Neural progenitor cell (in vitro differentiated cells): ENCODE data around the gene TBRG4. TPM values are rescaled to one million over a fixed set of nuclear protein-coding genes. Genes with fewer than 3 reads are reported as not detected.
"Not testable (repeated sequence)": the region's sequence is repeated elsewhere in the genome, so short reads cannot be mapped to it uniquely, and the experiment has no call there.

Source experiments
- DNase-seq: peaks from one replicate; pipeline ENCODE4 v3.0.0-alpha.2; 2016; ENCODE audit warnings: low spot score
- H2AFZ ChIP-seq: fragments of 200-600 bp; sonication (generic); replicated peaks from 2 replicates; pipeline ENCODE4 v1.6.1; 2016; ENCODE audit warnings: antibody characterized with exemption
- H3F3A ChIP-seq: fragments of 200-600 bp; sonication (generic); 2 replicates; pipeline ENCODE4 v1.6.1; 2016; ENCODE audit warnings: antibody characterized with exemption, low read depth
- H3K27ac ChIP-seq: fragments of 200-600 bp; sonication (generic); 2 replicates; pipeline ENCODE4 v1.5.1; 2016; ENCODE audit warnings: mild to moderate bottlenecking
- H3K27me3 ChIP-seq: fragments of 200-600 bp; sonication (generic); 2 replicates; pipeline ENCODE4 v1.6.1; 2016; ENCODE audit warnings: mild to moderate bottlenecking, moderate library complexity
- H3K36me3 ChIP-seq: fragments of 200-600 bp; sonication (generic); 2 replicates; pipeline ENCODE4 v1.5.1; 2016
- H3K4me1 ChIP-seq: fragments of 200-600 bp; sonication (generic); 2 replicates; pipeline ENCODE4 v1.6.1; 2016; ENCODE audit warnings: mixed run types
- H3K4me2 ChIP-seq: fragments of 200-600 bp; sonication (generic); 2 replicates; pipeline ENCODE4 v1.6.1; 2016
- H3K4me3 ChIP-seq: fragments of 200-600 bp; sonication (generic); 2 replicates; pipeline ENCODE4 v1.5.1; 2016
- H3K79me2 ChIP-seq: fragments of 200-600 bp; sonication (generic); 2 replicates; pipeline ENCODE4 v1.6.1; 2016; ENCODE audit warnings: low read depth
- H3K9ac ChIP-seq: fragments of 200-600 bp; sonication (generic); 2 replicates; pipeline ENCODE4 v1.6.1; 2016
- H3K9me3 ChIP-seq: fragments of 200-600 bp; sonication (generic); 2 replicates; pipeline ENCODE4 v1.5.1; 2016; ENCODE audit warnings: low read depth
- H4K20me1 ChIP-seq: fragments of 200-600 bp; sonication (generic); 2 replicates; pipeline ENCODE4 v1.6.1; 2016; ENCODE audit warnings: low read depth
- H3K27ac Mint-ChIP-seq: 3 replicates; pipeline ENCODE4 v1.8.0; 2021; ENCODE audit warnings: mixed read lengths
- H3K27me3 Mint-ChIP-seq: 2 replicates; pipeline ENCODE4 v1.8.0; 2022; ENCODE audit warnings: low read depth, mild to moderate bottlenecking, inconsistent platforms, moderate library complexity, mixed read lengths; ENCODE audit not compliant: insufficient read depth
- H3K36me3 Mint-ChIP-seq: 3 replicates; pipeline ENCODE4 v1.8.0; 2021; ENCODE audit warnings: mixed read lengths
- H3K4me1 Mint-ChIP-seq: 3 replicates; pipeline ENCODE4 v1.8.0; 2021; ENCODE audit warnings: mixed read lengths
- H3K4me3 Mint-ChIP-seq: 3 replicates; pipeline ENCODE4 v1.8.0; 2021; ENCODE audit warnings: mild to moderate bottlenecking, moderate library complexity, mixed read lengths
- H3K9me3 Mint-ChIP-seq: 3 replicates; pipeline ENCODE4 v1.8.0; 2020; ENCODE audit warnings: mixed read lengths
- EZH2 ChIP-seq: fragments of 200-600 bp; sonication (generic); IDR thresholded peaks from 2 replicates; pipeline ENCODE4 v1.6.1; 2017; ENCODE audit warnings: antibody characterized with exemption, mild to moderate bottlenecking, moderate library complexity
- EZH2phosphoT487 ChIP-seq: fragments of 200-600 bp; sonication (generic); IDR thresholded peaks from 2 replicates; pipeline ENCODE4 v1.6.1; 2017; ENCODE audit warnings: antibody characterized with exemption
- total RNA-seq: library from RNA; depleted of rRNA; stranded (reverse); fragments of >200 nt; gene quantifications from 2 replicates; pipeline ENCODE4 v1.2.3, GENCODE V29; 2015; ENCODE audit warnings: low replicate concordance
- TF ChIP-seq, protein P1 (sequence below): fragments of 200-600 bp; sonication (generic); IDR thresholded peaks from 2 replicates; pipeline ENCODE4 v1.5.1; 2017; ENCODE audit warnings: antibody characterized with exemption, mild to moderate bottlenecking

TBRG4 gene
- total RNA-seq, 1 donor from 2014 or later = 32.2 TPM

GRCh38 chr7:45116048-45116447 lies 4.6 kb upstream of the TBRG4 start:
- Mint-ChIP-seq H3K4me1 (peaks cover 11% of the 10 kb centered on the region), H3K27ac (no peak overlapping the region), H3K27me3 (peaks cover 4% of the 10 kb centered on the region), H3K4me3 (no peak overlapping the region), H3K36me3 (no peaks in the 10 kb centered on the region), H3K9me3 (no peaks in the 10 kb centered on the region)
- peaks cover 44% of the 10 kb centered on the region for H3K27me3 ChIP-seq
- no peak overlapping the region for H3K4me2 ChIP-seq
- H3K4me3 ChIP-seq = no peak overlapping the region
- peaks cover 10% of the 10 kb centered on the region for H3F3A ChIP-seq
- H3K9ac ChIP-seq = no peak overlapping the region
- TF ChIP-seq EZH2phosphoT487 (no peak), EZH2 (no peak)
- TF ChIP-seq, protein P1, sequence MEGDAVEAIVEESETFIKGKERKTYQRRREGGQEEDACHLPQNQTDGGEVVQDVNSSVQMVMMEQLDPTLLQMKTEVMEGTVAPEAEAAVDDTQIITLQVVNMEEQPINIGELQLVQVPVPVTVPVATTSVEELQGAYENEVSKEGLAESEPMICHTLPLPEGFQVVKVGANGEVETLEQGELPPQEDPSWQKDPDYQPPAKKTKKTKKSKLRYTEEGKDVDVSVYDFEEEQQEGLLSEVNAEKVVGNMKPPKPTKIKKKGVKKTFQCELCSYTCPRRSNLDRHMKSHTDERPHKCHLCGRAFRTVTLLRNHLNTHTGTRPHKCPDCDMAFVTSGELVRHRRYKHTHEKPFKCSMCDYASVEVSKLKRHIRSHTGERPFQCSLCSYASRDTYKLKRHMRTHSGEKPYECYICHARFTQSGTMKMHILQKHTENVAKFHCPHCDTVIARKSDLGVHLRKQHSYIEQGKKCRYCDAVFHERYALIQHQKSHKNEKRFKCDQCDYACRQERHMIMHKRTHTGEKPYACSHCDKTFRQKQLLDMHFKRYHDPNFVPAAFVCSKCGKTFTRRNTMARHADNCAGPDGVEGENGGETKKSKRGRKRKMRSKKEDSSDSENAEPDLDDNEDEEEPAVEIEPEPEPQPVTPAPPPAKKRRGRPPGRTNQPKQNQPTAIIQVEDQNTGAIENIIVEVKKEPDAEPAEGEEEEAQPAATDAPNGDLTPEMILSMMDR = no peak
- DNase-seq = no peak
- H4K20me1 ChIP-seq = no peaks in the 10 kb centered on the region
- H3K4me1 ChIP-seq = peaks cover 5% of the 10 kb centered on the region
- H3K27ac ChIP-seq = no peak overlapping the region
- H2AFZ ChIP-seq = no peak overlapping the region
- H3K79me2 ChIP-seq = peaks cover 9% of the 10 kb centered on the region
- no peaks in the 10 kb centered on the region for H3K9me3 ChIP-seq
- H3K36me3 ChIP-seq = no peaks in the 10 kb centered on the region

DNA sequence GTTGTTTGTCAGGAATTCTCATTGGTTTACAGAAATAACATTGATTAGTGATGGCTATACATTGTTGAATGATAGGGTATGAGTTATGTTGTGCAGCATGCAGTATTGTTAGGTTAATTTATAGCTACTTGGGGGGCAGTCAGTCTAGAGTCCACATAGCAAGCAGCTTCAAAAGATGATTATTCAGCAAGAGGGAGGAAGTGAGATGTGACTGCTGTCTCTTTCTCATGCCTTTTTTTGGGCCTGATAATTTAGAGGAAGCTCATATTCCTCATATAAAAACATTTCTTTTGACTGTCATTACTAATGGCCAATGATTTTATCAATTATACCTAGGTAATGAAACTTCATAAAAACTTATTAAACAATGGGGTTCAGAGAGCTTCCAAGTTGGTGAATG lies 3.4 kb upstream of the TBRG4 start:
- peaks cover 20% of the 10 kb centered on the region for H3K79me2 ChIP-seq
- Mint-ChIP-seq H3K27ac (no peak overlapping the region), H3K9me3 (no peaks in the 10 kb centered on the region), H3K4me3 (no peak overlapping the region), H3K4me1 (peaks cover 17% of the 10 kb centered on the region), H3K36me3 (peaks cover 3% of the 10 kb centered on the region), H3K27me3 (peaks cover 4% of the 10 kb centered on the region)
- H2AFZ ChIP-seq = no peak overlapping the region
- no peak overlapping the region for H3K4me3 ChIP-seq
- H3K4me1 ChIP-seq = peaks cover 5% of the 10 kb centered on the region
- peaks cover 10% of the 10 kb centered on the region for H3F3A ChIP-seq
- no peaks in the 10 kb centered on the region for H4K20me1 ChIP-seq
- H3K27me3 ChIP-seq = peaks cover 44% of the 10 kb centered on the region
- no peaks in the 10 kb centered on the region for H3K9me3 ChIP-seq
- TF ChIP-seq EZH2 (no peak), EZH2phosphoT487 (no peak)
- no peak overlapping the region for H3K9ac ChIP-seq
- H3K36me3 ChIP-seq = no peaks in the 10 kb centered on the region
- no peak overlapping the region for H3K27ac ChIP-seq
- DNase-seq = no peak
- no peak overlapping the region for H3K4me2 ChIP-seq

DNA sequence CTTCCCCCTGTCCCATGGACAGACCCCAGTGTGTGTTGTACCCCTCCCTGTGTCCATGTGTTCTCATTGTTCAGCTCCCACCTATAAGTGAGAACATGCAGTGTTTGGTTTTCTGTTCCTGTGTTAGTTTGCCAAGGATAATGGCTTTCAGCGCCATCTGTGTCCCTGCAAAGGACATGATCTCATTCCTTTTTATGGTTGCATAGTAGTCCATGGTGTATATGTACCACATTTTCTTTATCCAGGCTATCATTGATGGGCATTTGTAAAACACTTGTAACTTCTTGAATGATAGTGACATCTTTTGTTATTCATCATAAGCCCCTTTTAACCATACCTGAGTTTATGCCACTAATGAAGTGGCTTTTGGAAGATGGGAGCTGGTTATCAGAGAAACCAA lies 2.8 kb upstream of the TBRG4 start:
- not testable (repeated sequence) for H3K27me3 Mint-ChIP-seq

DNA sequence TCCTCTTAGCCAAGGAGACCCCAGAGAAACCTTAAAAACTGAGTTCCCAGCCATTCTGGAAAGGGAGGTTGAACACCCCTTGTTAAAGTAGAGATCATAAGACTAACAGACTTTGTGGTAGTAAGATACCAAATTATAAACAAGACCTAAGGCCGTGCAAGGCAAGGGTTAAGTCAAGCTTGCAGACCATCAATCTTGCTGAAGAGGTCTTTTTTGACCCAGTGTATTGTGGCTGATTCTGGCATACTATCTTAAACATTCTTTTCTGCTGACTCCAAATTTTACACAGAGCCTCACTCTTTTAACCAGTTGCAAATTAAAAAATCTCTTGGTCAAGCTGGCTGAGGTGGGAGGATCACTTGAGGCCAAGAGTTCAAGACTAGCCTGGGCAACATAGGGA lies 1.2 kb upstream of the TBRG4 start:
- H3K9me3 Mint-ChIP-seq = no peaks in the 10 kb centered on the region
- peak overlapping the region; percentile 98 for H3K4me3 Mint-ChIP-seq
- Histone ChIP-seq H3K36me3 (peaks cover under 1% of the 10 kb centered on the region), H2AFZ (no peak overlapping the region), H3K79me2 (peaks cover 43% of the 10 kb centered on the region), H3F3A (peaks cover 10% of the 10 kb centered on the region), H3K9me3 (no peaks in the 10 kb centered on the region), H3K4me1 (peaks cover 5% of the 10 kb centered on the region), H3K27ac (peak overlapping the region; percentile 96), H3K4me3 (peak overlapping the region; percentile 90), H3K27me3 (peaks cover 44% of the 10 kb centered on the region), H4K20me1 (peaks cover 14% of the 10 kb centered on the region), H3K4me2 (peak overlapping the region; percentile 84), H3K9ac (no peak overlapping the region)
- DNase-seq = no peak
- no peak for TF ChIP-seq EZH2phosphoT487
- TF ChIP-seq EZH2 = no peak
- TF ChIP-seq, protein P1 = no peak
- H3K27ac Mint-ChIP-seq = peak overlapping the region; percentile 65
- H3K27me3 Mint-ChIP-seq = peaks cover 4% of the 10 kb centered on the region
- H3K36me3 Mint-ChIP-seq = peaks cover 5% of the 10 kb centered on the region
- peaks cover 18% of the 10 kb centered on the region for H3K4me1 Mint-ChIP-seq

More for the DNA sequence above, 2.8 kb upstream of the TBRG4 start:
- H3K27ac Mint-ChIP-seq, H3K4me1 ChIP-seq, H2AFZ ChIP-seq, DNase-seq, H3K4me2 ChIP-seq, H3K36me3 Mint-ChIP-seq, H3K9me3 Mint-ChIP-seq, H3K9ac ChIP-seq, H3K36me3 ChIP-seq, H3K4me3 ChIP-seq, H4K20me1 ChIP-seq, H3K9me3 ChIP-seq, H3K27ac ChIP-seq: not testable (repeated sequence)
- H3K4me1 Mint-ChIP-seq = peaks cover 18% of the 10 kb centered on the region
- H3K79me2 ChIP-seq = peaks cover 27% of the 10 kb centered on the region
- H3K4me3 Mint-ChIP-seq = peak overlapping the region; percentile 33
- H3F3A ChIP-seq = peaks cover 10% of the 10 kb centered on the region
- peaks cover 44% of the 10 kb centered on the region for H3K27me3 ChIP-seq
